H1 (cell line): ENCODE measurements around the gene SYNPR. TPM values are rescaled to one million over a fixed set of nuclear protein-coding genes. Genes with fewer than 3 reads are reported as not detected.
A peak's percentile ranks its signal among the peaks of the same experiment; 100 is the strongest.

Source experiments
- CTCF ChIA-PET: fragments of 300-600 bp; sonication (Branson Sonifier 250); formaldehyde crosslinking; loops from one replicate; lab custom pipeline; 2021; ENCODE audit not compliant: partially characterized antibody; lab: Charles Lee
- POLR2A ChIA-PET: fragments of 300-600 bp; sonication (Branson Sonifier 250); formaldehyde crosslinking; loops from one replicate; lab custom pipeline; 2021; ENCODE audit warnings: inconsistent platforms; ENCODE audit not compliant: partially characterized antibody; lab: Charles Lee
- DNase-seq, 2 experiments: peaks; one replicate each; pipeline versions ENCODE4 v3.0.0 to v3.0.0-alpha.2; 2010 to 2022; ENCODE audit warnings: low spot score in 2 of 2, low read depth in 1 of 2, mixed read lengths in 1 of 2
- FAIRE-seq: peaks from 2 replicates; lab custom pipeline; 2011; peaks lifted over from hg19 to GRCh38; lab: Jason Lieb, UNC
- H2AFZ ChIP-seq: 2 replicates; pipeline ENCODE4 v1.8.1; 2012; ENCODE audit warnings: low read length, inconsistent platforms
- H2AK5ac ChIP-seq: 2 replicates; pipeline ENCODE4 v1.6.1; 2013; ENCODE audit warnings: low read depth, low read length
- H2BK120ac ChIP-seq: replicated peaks from 2 replicates; pipeline ENCODE3; 2013; ENCODE audit warnings: low read depth, low read length, inconsistent platforms
- H2BK12ac ChIP-seq: 2 replicates; pipeline ENCODE4 v1.6.1; 2013; ENCODE audit warnings: low read depth, low read length
- H2BK15ac ChIP-seq: 2 replicates; pipeline ENCODE4 v1.6.1; 2013; ENCODE audit warnings: low read length
- H2BK20ac ChIP-seq: 2 replicates; pipeline ENCODE4 v1.6.1; 2013; ENCODE audit warnings: low read length
- H2BK5ac ChIP-seq: 2 replicates; pipeline ENCODE4 v1.6.1; 2013; ENCODE audit warnings: low read depth, low read length
- H3K14ac ChIP-seq: 2 replicates; pipeline ENCODE4 v1.6.1; 2013; ENCODE audit warnings: inconsistent platforms; ENCODE audit not compliant: insufficient read length
- H3K18ac ChIP-seq: 2 replicates; pipeline ENCODE4 v1.6.1; 2013; ENCODE audit warnings: low read length; ENCODE audit errors: extremely low read depth
- H3K23ac ChIP-seq: 2 replicates; pipeline ENCODE4 v1.6.1; 2013; ENCODE audit warnings: inconsistent platforms; ENCODE audit not compliant: insufficient read length
- H3K23me2 ChIP-seq: 2 replicates; pipeline ENCODE4 v1.6.1; 2013; ENCODE audit warnings: low read depth, low read length
- H3K27ac ChIP-seq: 2 replicates; pipeline ENCODE4 v1.6.1; 2011; ENCODE audit warnings: low read depth, low read length, inconsistent platforms
- H3K27me3 ChIP-seq, 4 experiments: replicated peaks in 1 of 4; 1 replicate in 1 of 4; 2 replicates in 3 of 4; pipeline versions ENCODE4 v1.6.1 to v1.8.1; 2011 to 2013; ENCODE audit warnings: low read length in 3 of 4, mild to moderate bottlenecking in 3 of 4, inconsistent platforms in 2 of 4, mixed read lengths in 2 of 4, moderate library complexity in 1 of 4; ENCODE audit not compliant: control insufficient read depth in 3 of 4, insufficient read depth in 3 of 4; ENCODE audit errors: extremely low read depth in 1 of 4
- H3K36me3 ChIP-seq, 4 experiments: 2 replicates each; pipeline versions ENCODE4 v1.6.1 to v1.8.1; 2011 to 2013; ENCODE audit warnings: mild to moderate bottlenecking in 4 of 4, low read length in 3 of 4, moderate library complexity in 2 of 4, control low read depth in 1 of 4, inconsistent platforms in 1 of 4; ENCODE audit not compliant: insufficient read depth in 4 of 4, control insufficient read depth in 2 of 4
- H3K4ac ChIP-seq: replicated peaks from 2 replicates; pipeline ENCODE3; 2013; ENCODE audit warnings: low read length, low read depth, mixed read lengths, inconsistent platforms; ENCODE audit not compliant: insufficient read length
- H3K4me1 ChIP-seq, 4 experiments: replicated peaks in 1 of 4; 1 replicate in 1 of 4; 2 replicates in 3 of 4; pipeline versions ENCODE4 v1.6.1 to v1.8.1; 2011 to 2013; ENCODE audit warnings: low read length in 3 of 4, inconsistent platforms in 2 of 4, mixed read lengths in 1 of 4; ENCODE audit not compliant: insufficient read depth in 4 of 4, control insufficient read depth in 3 of 4
- H3K4me2 ChIP-seq, 2 experiments: 2 replicates each; pipeline versions ENCODE4 v1.6.1 to v1.8.1; 2011 to 2013; ENCODE audit warnings: low read depth in 2 of 2, low read length in 2 of 2, control low read depth in 1 of 2, inconsistent platforms in 1 of 2, mild to moderate bottlenecking in 1 of 2; ENCODE audit not compliant: insufficient read depth in 1 of 2
- H3K4me3 ChIP-seq, 4 experiments: fragments of 200-600, 300-600 bp in 1 of 4; sonication (generic), shearing (Covaris generic), sonication (Bioruptor Twin) in 1 of 4; 2 replicates each; pipeline versions ENCODE4 v1.5.1 to v1.8.1; 2011 to 2016; ENCODE audit warnings: low read length in 4 of 4, low read depth in 3 of 4, control low read depth in 2 of 4, inconsistent platforms in 2 of 4, mild to moderate bottlenecking in 2 of 4, mixed read lengths in 1 of 4, moderate library complexity in 1 of 4; ENCODE audit not compliant: insufficient read depth in 2 of 4; ENCODE audit errors: extremely low read depth in 1 of 4
- H3K56ac ChIP-seq: replicated peaks from 2 replicates; pipeline ENCODE3; 2013; ENCODE audit warnings: low read depth, mild to moderate bottlenecking, mixed read lengths, low read length, inconsistent platforms; ENCODE audit not compliant: insufficient read length
- H3K79me1 ChIP-seq: 2 replicates; pipeline ENCODE4 v1.6.1; 2013; ENCODE audit warnings: low read depth, low read length, control low read depth
- H3K79me2 ChIP-seq, 2 experiments: 2 replicates each; pipeline versions ENCODE4 v1.6.1 to v1.8.1; 2012 to 2013; ENCODE audit warnings: low read length in 2 of 2, mild to moderate bottlenecking in 2 of 2, inconsistent platforms in 1 of 2; ENCODE audit not compliant: insufficient read depth in 2 of 2, control insufficient read depth in 1 of 2
- H3K9ac ChIP-seq, 4 experiments: replicated peaks in 1 of 4; 1 replicate in 1 of 4; 2 replicates in 3 of 4; pipeline versions ENCODE4 v1.6.1 to v1.8.1; 2011 to 2013; ENCODE audit warnings: low read depth in 3 of 4, low read length in 3 of 4, control low read depth in 2 of 4, mild to moderate bottlenecking in 2 of 4, moderate library complexity in 2 of 4, inconsistent platforms in 1 of 4; ENCODE audit errors: extremely low read depth in 1 of 4
- H3K9me3 ChIP-seq, 2 experiments: 2 replicates each; pipeline versions ENCODE4 v1.6.1 to v1.8.1; 2012 to 2013; ENCODE audit warnings: mild to moderate bottlenecking in 2 of 2, moderate library complexity in 2 of 2, control low read depth in 1 of 2, inconsistent platforms in 1 of 2, low read depth in 1 of 2, low read length in 1 of 2, mixed read lengths in 1 of 2; ENCODE audit not compliant: insufficient read depth in 2 of 2
- H4K20me1 ChIP-seq, 2 experiments: replicated peaks in 1 of 2; 2 replicates each; pipeline versions ENCODE3 to v1.8.1; 2011 to 2013; ENCODE audit warnings: inconsistent platforms in 2 of 2, low read length in 2 of 2, mild to moderate bottlenecking in 1 of 2; ENCODE audit not compliant: insufficient read depth in 2 of 2, control insufficient read depth in 1 of 2
- H4K5ac ChIP-seq: 2 replicates; pipeline ENCODE4 v1.6.1; 2013; ENCODE audit warnings: low read length, low read depth, mixed read lengths, inconsistent platforms; ENCODE audit not compliant: insufficient read length
- H4K8ac ChIP-seq: 2 replicates; pipeline ENCODE4 v1.8.0; 2013; ENCODE audit warnings: mild to moderate bottlenecking, moderate library complexity, low read length, inconsistent platforms; ENCODE audit not compliant: insufficient read depth; ENCODE audit errors: extremely low read depth
- H4K91ac ChIP-seq: replicated peaks from 2 replicates; pipeline ENCODE3; 2013; ENCODE audit warnings: low read length, mixed read lengths, inconsistent platforms; ENCODE audit not compliant: insufficient read length
- KDM5A ChIP-seq: fragments of 200-600 bp; IDR thresholded peaks from 2 replicates; pipeline ENCODE4 v1.7.1; 2012; ENCODE audit warnings: mild to moderate bottlenecking, low read length, inconsistent platforms, mixed read lengths
- NANOG ChIP-seq: IDR thresholded peaks from 2 replicates; pipeline ENCODE4 v1.6.1; 2011; ENCODE audit warnings: low read length, low read depth, mild to moderate bottlenecking, inconsistent platforms; ENCODE audit not compliant: insufficient read depth, poor library complexity, severe bottlenecking
- SUZ12 ChIP-seq: fragments of 200-600 bp; sonication (generic); IDR thresholded peaks from 2 replicates; pipeline ENCODE4 v1.6.1; 2012; ENCODE audit warnings: mild to moderate bottlenecking, inconsistent platforms, low read length, moderate library complexity, mixed read lengths
- WGBS, 2 experiments: shearing (Covaris generic) in 1 of 2; methylation state at CpG; one replicate each; pipeline versions ENCODE4 v1.1.6 to v1.1.7; 2013 to 2015; ENCODE audit warnings: low lambda C conversion rate in 2 of 2, mixed read lengths in 2 of 2, inconsistent platforms in 1 of 2, low coverage in 1 of 2, missing lambda C conversion rate in 1 of 2; ENCODE audit not compliant: insufficient replicate concordance in 2 of 2, insufficient coverage in 1 of 2, insufficient read length in 1 of 2; ENCODE audit errors: extremely low coverage in 1 of 2, missing lambda C conversion rate in 1 of 2; 5-methylcytosine and 5-hydroxymethylcytosine counted together
- polyA plus RNA-seq, 7 experiments: library from polyadenylated mRNA; depleted of rRNA in 3 of 7; stranded (reverse) in 5 of 7; unstranded in 2 of 7; fragments of >200 nt in 5 of 7; fragments of 200-250 nt in 2 of 7; gene quantifications; 1 replicate in 5 of 7; 2 replicates in 1 of 7; 4 replicates in 1 of 7; pipeline versions ENCODE4 v1.2.1 to v1.2.3, GENCODE V29; 2011 to 2013; ENCODE audit warnings: missing spikeins in 2 of 7, mixed read lengths in 2 of 7
- total RNA-seq: library from RNA; stranded (reverse); fragmentation: NEBNext Ultra II Directional; extraction: Animal tissue kit (Norgen Biotek cat#: 25700); gene quantifications from 2 replicates; pipeline ENCODE4 v1.2.1, GENCODE V29; 2021

Gene SYNPR
- total and polyA plus RNA-seq, 2 of the 8 experiments (the other 6 are each of a cell fraction or from before 2014, with no cell fraction given), result 0.39 to 0.99 TPM

DNA sequence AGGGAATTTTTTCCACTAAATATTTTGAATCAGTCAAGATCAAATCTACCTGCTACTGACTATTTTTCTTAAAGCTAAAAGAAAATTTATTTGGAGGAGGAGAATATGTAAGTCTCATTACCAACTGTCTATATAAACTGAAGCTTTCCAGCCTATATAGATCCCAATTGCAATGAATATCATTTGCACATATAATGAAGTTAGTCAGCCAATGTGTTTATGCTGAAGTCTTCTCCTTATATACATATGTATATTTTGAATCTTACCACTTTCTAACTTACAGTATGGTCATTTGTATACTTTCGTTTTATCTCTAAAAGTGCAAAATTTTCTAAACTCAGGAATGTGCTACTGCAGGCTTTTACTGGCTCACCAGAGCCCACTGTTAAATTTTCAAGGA lies 136.5 kb downstream of the SYNPR start:
- Histone ChIP-seq H3K56ac (no peak overlapping the region), H2AFZ (no peak overlapping the region), H3K9me3 (no peaks in the 10 kb centered on the region), H2BK15ac (no peak overlapping the region), H2BK12ac (no peak overlapping the region), H3K4me1 (peaks cover 0 to 21% (median 11%) of the 10 kb centered on the region in 4 experiments; a peak in 5 of 7 replicates), H4K20me1 (no peaks in the 10 kb centered on the region), H3K4ac (no peak overlapping the region), H3K9ac (no peak overlapping the region), H3K4me3 (peak overlapping the region in 1 of 4 experiments; percentile 38; a peak in 1 of 8 replicates), H3K23me2 (no peaks in the 10 kb centered on the region), H3K79me1 (no peaks in the 10 kb centered on the region), H2BK5ac (no peak overlapping the region), H3K18ac (no peak overlapping the region; the same call in 1 of the 2 replicates), H3K36me3 (no peaks in the 10 kb centered on the region), H2AK5ac (no peak overlapping the region), H3K27ac (no peak overlapping the region), H4K8ac (no peak overlapping the region), H3K4me2 (peak overlapping the region in 1 of 2 experiments; percentile 36; a peak in 2 of 4 replicates), H4K5ac (peak overlapping the region; percentile 96), H3K14ac (no peak overlapping the region), H2BK120ac (no peak overlapping the region), H3K27me3 (no peaks in the 10 kb centered on the region), H3K79me2 (no peaks in the 10 kb centered on the region), H4K91ac (no peak overlapping the region), H3K23ac (no peak overlapping the region), H2BK20ac (no peak overlapping the region)
- 35% methylated on average over 1 of the region's 1 CpG; no CpG with 5 or more reads in 1 of the 2 experiments for WGBS, 2 experiments
- no peak for DNase-seq
- no peak for TF ChIP-seq KDM5A
- no peak for TF ChIP-seq NANOG
- TF ChIP-seq SUZ12, result no peak
- FAIRE-seq, result no peak
- ChIA-PET CTCF (no interaction called here), POLR2A (interaction anchor here (1.7 to 2.2 kb wide), 2 partner anchors 10 to 29 kb away, joined by 5 read pairs; no protein-coding TSS in a partner anchor)
